Limb (tissue), 2 donors: ENCODE results near the gene COL9A1.

Experiments used
- DNase-seq, 2 donors: peaks; one replicate each; pipeline ENCODE4 v3.0.0-alpha.2; 2016; ENCODE audit errors: extremely low spot score in 2 of 2

The COL9A1 gene

GRCh38 chr6:70176842-70177550, 125.9 kb downstream of the COL9A1 start:
- DNase-seq, result no peak

- no peak for DNase-seq
These were observed 127.1 kb downstream of the COL9A1 start for GRCh38 chr6:70175770-70176169.

- DNase-seq, result no peak
These were observed 130.6 kb downstream of the COL9A1 start for GRCh38 chr6:70172252-70172651.

- no peak for DNase-seq
These were observed 131.6 kb downstream of the COL9A1 start for GRCh38 chr6:70171236-70171635.

- no peak for DNase-seq
These were observed 134.1 kb downstream of the COL9A1 start for GRCh38 chr6:70168681-70169377.
